Stimulated activated CD4-positive, alpha-beta T cell treated with anti-CD3 and anti-CD28 coated beads, Interleukin-15, amount 100 ng/mL, for 48 hours (primary cell): ENCODE data around the gene NOL7.

Experiments used
- DNase-seq, 2 donors: peaks; one replicate each; pipeline ENCODE4 v3.0.0-alpha.2; 2020; ENCODE audit warnings: low read depth in 2 of 2

NOL7 gene

GRCh38 chr6:13614926-13615791 is at the start of gene NOL7:
Gene NOL7 (plus strand): TSS chr6:13615335. CDS start chr6:13615359, 24 bp downstream.
- DNase-seq = peak; percentile 98

- no peak for DNase-seq
These were observed 49.2 kb upstream of the NOL7 start for GRCh38 chr6:13565921-13566320.

GRCh38 chr6:13566500-13566899 is 48.6 kb upstream of the NOL7 start:
- no peak for DNase-seq

GRCh38 chr6:13568970-13569369 is 46.2 kb upstream of the NOL7 start:
- no peak for DNase-seq

GRCh38 chr6:13572240-13572639 is 42.9 kb upstream of the NOL7 start:
- DNase-seq = no peak

- DNase-seq = no peak
These were observed 42.0 kb upstream of the NOL7 start for GRCh38 chr6:13572951-13573654.

GRCh38 chr6:13573669-13574110 is 41.4 kb upstream of the NOL7 start:
- peak; percentile 4 to 14 for DNase-seq

GRCh38 chr6:13574149-13574570 is 41.0 kb upstream of the NOL7 start:
- peak; percentile 87 to 89 for DNase-seq

GRCh38 chr6:13574571-13575376 is 40.4 kb upstream of the NOL7 start, which contains the start of gene SIRT5:
Gene SIRT5 (plus strand): TSS chr6:13574601. CDS start chr6:13584111, 9,510 bp downstream.
- DNase-seq = peak; percentile 74 to 75

GRCh38 chr6:13575377-13575775 is 39.8 kb upstream of the NOL7 start:
- DNase-seq = no peak

GRCh38 chr6:13576017-13576416 is 39.1 kb upstream of the NOL7 start:
- DNase-seq = no peak

- no peak for DNase-seq
These were observed 37.2 kb upstream of the NOL7 start for GRCh38 chr6:13577926-13578325.

- no peak for DNase-seq
These were observed 35.2 kb upstream of the NOL7 start for GRCh38 chr6:13579911-13580310.

GRCh38 chr6:13581700-13582229 is 33.4 kb upstream of the NOL7 start:
- DNase-seq = no peak

- no peak for DNase-seq
These were observed 28.3 kb upstream of the NOL7 start for GRCh38 chr6:13586603-13587542.

- no peak for DNase-seq
These were observed 25.3 kb upstream of the NOL7 start for GRCh38 chr6:13589801-13590200.

GRCh38 chr6:13590574-13591153 is 24.5 kb upstream of the NOL7 start:
- DNase-seq = no peak

GRCh38 chr6:13591205-13591921 is 23.8 kb upstream of the NOL7 start:
- DNase-seq = no peak

GRCh38 chr6:13593103-13593502 is 22.0 kb upstream of the NOL7 start:
- DNase-seq = no peak

GRCh38 chr6:13593720-13594119 is 21.4 kb upstream of the NOL7 start:
- no peak for DNase-seq
